HG03565 (cell line): Measurements from ENCODE around the gene ERBB2.

Source experiments
- ATAC-seq: cut with Tn5 transposase; IDR thresholded peaks from one replicate; pipeline ENCODE4 v1.9.1; 2021; ENCODE audit warnings: mild to moderate bottlenecking, moderate library complexity; ENCODE audit not compliant: unreplicated experiment

ERBB2 gene

DNA sequence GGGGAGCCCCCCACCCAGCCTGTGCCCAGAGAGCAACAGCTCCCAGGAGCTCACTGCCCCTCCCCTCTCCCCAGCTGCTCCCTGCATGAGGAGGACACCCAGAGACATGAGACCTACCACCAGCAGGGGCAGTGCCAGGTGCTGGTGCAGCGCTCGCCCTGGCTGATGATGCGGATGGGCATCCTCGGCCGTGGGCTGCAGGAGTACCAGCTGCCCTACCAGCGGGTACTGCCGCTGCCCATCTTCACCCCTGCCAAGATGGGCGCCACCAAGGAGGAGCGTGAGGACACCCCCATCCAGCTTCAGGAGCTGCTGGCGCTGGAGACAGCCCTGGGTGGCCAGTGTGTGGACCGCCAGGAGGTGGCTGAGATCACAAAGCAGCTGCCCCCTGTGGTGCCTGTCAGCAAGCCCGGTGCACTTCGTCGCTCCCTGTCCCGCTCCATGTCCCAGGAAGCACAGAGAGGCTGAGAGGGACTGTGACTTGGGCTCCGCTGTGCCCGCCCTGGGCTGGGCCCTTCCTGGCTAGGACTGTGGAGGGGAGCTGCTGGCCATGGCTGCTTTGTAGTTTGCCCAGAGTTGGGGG is 34.1 kb upstream of the ERBB2 start:
- no peak for ATAC-seq

- no peak for ATAC-seq
Observed at GRCh38 chr17:39666231-39666600, 33.6 kb upstream of the ERBB2 start.

GRCh38 chr17:39666601-39667261 is 33.1 kb upstream of the ERBB2 start:
- no peak for ATAC-seq

DNA sequence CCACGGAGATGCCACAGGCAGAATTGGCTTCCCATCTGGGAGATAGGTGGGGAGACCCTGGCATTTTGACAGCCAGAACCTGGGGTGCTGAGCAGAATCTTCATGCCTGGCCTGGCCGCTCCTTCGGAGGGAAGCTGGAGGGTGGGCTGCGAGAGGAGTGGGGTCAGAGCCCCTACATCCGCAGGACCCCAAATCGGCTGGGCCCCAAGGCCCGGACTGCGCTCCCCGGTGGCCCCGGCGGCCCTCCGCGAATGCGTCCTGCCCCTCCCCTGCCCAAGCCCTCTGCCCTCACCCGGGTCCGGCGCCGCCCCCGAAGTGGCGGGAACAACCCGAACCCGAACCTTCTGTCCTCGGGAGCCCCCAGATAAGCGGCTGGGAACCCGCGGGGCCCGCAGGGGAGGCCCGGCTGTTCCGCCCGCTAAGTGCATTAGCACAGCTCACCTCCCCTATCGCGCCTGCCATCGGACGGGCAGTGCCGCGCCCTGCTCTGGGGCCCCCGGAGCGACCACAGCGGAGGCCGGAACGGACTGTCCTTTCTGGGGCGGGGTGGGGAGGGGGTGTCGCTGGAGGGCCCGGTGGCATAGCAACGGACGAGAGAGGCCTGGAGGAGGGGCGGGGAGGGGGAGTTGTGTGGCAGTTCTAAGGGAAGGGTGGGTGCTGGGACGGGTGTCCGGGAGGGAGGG is 32.5 kb upstream of the ERBB2 start:
- no peak for ATAC-seq

DNA sequence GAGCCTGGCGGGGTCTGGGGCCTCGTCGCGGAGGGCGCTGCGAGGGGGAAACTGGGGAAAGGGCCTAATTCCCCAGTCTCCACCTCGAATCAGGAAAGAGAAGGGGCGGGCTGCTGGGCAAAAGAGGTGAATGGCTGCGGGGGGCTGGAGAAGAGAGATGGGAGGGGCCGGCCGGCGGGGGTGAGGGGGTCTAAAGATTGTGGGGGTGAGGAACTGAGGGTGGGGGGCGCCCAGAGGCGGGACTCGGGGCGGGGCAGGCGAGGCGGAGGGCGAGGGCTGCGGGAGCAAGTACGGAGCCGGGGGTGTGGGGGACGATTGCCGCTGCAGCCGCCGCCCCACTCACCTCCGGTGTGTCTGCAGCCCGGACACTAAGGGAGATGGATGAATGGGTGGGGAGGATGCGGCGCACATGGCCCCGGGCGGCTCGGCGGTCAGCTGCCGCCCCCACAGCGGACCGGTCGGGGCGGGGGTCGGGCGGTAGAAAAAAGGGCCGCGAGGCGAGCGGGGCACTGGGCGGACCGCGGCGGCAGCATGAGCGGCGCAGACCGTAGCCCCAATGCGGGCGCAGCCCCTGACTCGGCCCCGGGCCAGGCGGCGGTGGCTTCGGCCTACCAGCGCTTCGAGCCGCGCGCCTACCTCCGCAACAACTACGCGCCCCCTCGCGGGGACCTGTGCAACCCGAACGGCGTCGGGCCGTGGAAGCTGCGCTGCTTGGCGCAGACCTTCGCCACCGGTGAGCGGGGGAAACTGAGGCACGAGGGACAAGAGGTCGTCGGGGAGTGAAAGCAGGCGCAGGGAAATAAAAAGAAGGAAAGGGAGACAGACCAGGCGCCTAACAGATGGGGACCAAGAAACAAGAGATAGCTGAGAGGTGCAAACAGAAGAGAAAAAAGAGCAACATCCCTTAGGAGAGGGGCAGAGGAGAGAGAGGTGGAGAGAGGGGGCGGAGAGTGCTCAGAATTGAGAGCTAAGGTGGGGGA is 31.6 kb upstream of the ERBB2 start, which contains the start of gene PNMT:
TSS of gene PNMT (plus strand) at position 509 of the 980 bp plus-strand sequence. CDS start at position 532, 23 bp downstream.
- no peak for ATAC-seq

GRCh38 chr17:39669897-39670735 is 29.7 kb upstream of the ERBB2 start:
- no peak for ATAC-seq

- ATAC-seq = no peak
Observed at GRCh38 chr17:39670746-39671145, 29.1 kb upstream of the ERBB2 start.

DNA sequence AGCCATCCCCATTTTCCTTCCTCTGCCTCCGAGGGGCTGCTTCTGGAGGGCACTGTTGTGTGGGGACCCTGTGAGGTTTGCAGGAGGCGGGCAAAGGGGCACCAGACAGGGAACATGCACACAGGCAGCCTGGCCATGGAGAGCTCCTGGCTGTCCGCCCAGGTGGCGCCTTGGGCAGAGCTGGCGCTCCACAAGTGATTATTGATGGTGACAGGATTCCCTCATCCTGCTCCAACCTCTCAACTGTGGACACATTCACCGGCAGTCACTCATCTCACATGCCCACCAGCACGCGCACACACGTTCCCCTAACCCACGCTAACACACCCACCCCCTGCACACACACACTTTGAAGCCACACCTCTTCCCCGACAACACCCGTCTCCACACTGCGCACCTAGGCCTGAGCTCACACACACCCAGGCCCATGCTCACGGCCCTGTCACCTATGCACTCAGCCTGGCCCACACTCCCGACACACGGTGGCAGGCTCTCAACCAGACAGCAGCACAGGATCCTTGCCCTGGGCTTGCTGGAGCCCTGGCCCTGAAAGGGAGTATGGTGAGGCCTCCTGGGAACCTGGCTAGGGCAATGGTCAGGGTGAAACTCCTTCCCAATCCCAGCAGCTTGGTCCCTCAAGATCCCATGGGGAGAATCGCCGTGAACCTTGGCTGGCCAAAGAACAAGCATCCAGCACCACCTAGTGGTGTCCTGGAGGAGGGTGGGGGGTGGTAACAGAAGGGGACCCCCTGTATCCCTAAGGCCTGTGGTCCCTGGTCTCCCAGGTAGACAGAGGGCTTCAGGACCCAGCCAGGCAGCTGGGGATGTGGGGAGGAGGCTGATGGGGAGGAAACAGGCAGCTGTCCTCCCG is 28.0 kb upstream of the ERBB2 start:
- ATAC-seq = no peak

DNA sequence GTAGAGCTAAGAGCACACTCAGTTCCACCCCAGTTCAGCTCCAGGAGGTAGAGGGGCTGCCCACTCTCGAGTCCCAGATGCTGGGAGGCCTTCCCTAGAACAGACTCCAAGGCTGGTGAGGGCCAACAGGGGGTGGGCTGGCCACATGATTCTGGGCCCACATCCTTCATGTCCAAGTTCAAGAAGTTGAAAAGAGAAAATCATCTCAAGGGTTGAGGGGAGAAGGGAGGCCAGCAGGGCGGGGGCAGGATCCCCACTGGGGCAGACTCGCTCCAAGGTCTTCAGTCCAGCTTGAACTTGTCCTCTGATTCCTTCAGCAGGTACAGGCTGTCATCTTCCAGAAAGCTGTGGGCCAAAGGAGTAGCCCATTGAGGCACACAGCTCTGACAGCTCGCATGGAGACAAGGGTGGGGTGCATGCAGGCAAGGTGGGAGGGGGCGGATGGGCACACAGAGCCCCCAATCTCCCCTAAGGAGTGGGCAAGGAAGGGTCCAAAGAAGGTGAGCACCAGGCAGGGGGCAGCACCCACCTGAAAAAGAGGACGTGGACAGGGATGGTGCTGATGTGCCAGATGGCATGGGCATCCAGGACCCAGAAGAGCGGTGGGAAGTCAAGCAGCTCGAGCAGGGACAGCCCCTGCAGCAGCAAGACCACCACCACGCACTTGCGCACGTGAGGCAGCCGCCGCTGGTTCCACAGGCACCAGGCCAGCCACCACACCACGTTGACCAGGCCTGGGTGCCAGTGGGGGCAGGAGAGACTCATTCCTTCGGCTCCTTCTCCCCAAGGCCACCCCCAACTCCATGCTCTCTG is 27.1 kb upstream of the ERBB2 start:
- ATAC-seq = no peak

GRCh38 chr17:39673335-39674081 is 26.4 kb upstream of the ERBB2 start:
- no peak for ATAC-seq

GRCh38 chr17:39674179-39674578 is 25.7 kb upstream of the ERBB2 start:
- no peak for ATAC-seq

DNA sequence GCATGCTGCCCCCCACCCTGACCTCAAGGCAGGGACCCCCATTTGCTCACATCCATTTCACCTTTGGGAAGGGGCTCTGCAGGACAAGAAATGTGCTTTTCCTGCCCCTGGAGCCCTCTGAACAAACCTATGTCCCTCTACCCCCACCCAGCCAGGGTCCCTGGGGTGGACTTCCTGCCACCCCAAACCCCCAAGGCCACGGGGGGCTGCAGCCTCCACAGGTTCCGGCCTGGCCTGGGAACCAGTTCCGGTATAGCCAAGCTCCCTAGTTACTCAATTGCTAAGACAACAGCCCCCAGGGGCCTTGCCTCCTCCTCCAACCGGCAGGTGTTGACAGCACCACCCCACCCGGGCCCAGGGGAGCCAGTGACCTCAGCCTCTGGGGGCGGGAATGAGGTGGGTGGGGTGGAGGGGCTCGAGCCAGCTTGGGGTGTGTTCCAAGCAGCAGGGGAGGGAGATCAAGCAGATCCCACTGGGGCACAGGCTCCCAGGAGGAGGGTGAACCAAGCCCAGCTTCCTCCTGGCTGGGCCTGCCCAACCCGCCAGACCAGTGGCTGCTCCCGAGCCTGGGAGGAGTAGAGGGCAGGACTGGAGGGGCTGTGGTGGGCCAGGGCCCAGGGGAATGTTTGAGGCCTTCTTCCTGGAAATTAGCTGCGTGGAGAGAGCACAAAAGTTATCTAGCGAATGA is 25.0 kb upstream of the ERBB2 start:
- no peak for ATAC-seq

- no peak for ATAC-seq
Observed at GRCh38 chr17:39675390-39676082, 24.3 kb upstream of the ERBB2 start.

- no peak for ATAC-seq
Observed at GRCh38 chr17:39676198-39676819, 23.6 kb upstream of the ERBB2 start.

- ATAC-seq = no peak
Observed at GRCh38 chr17:39677072-39677471, 22.8 kb upstream of the ERBB2 start.
